HG03135 (cell line): ENCODE measurements around the gene CIB4.
"Not testable (repeated sequence)": the region's sequence is repeated elsewhere in the genome, so short reads cannot be mapped to it uniquely, and the experiment has no call there.

Source experiments
- ATAC-seq: cut with Tn5 transposase; IDR thresholded peaks from one replicate; pipeline ENCODE4 v1.9.1; 2021; ENCODE audit warnings: mild to moderate bottlenecking, moderate library complexity; ENCODE audit not compliant: unreplicated experiment

The CIB4 gene

GRCh38 chr2:26668041-26668440 lies 26.9 kb upstream of the CIB4 start:
- no peak for ATAC-seq

GRCh38 chr2:26666671-26667070 lies 25.5 kb upstream of the CIB4 start:
- ATAC-seq: no peak

- not testable (repeated sequence) for ATAC-seq
Observed at GRCh38 chr2:26665296-26665695, 24.1 kb upstream of the CIB4 start.

- no peak for ATAC-seq
Observed at GRCh38 chr2:26660363-26660962, 19.3 kb upstream of the CIB4 start.

- no peak for ATAC-seq
Observed at GRCh38 chr2:26658691-26659346, 17.7 kb upstream of the CIB4 start.

GRCh38 chr2:26657265-26657664 lies 16.1 kb upstream of the CIB4 start:
- ATAC-seq: no peak

GRCh38 chr2:26655611-26656195 lies 14.5 kb upstream of the CIB4 start:
- no peak for ATAC-seq

- not testable (repeated sequence) for ATAC-seq
Observed at GRCh38 chr2:26655120-26655519, 14.0 kb upstream of the CIB4 start.

- no peak for ATAC-seq
Observed at GRCh38 chr2:26654061-26654340, 12.8 kb upstream of the CIB4 start.

- ATAC-seq: no peak
Observed at GRCh38 chr2:26653207-26654060, 12.3 kb upstream of the CIB4 start.

GRCh38 chr2:26652361-26653041 lies 11.3 kb upstream of the CIB4 start:
- no peak for ATAC-seq

GRCh38 chr2:26651799-26652198 lies 10.6 kb upstream of the CIB4 start:
- no peak for ATAC-seq

- ATAC-seq: no peak
Observed at GRCh38 chr2:26651470-26651771, 10.3 kb upstream of the CIB4 start.

- ATAC-seq: no peak
Observed at GRCh38 chr2:26650713-26651469, 9.7 kb upstream of the CIB4 start.

- ATAC-seq: no peak
Observed at GRCh38 chr2:26649992-26650712, 9.0 kb upstream of the CIB4 start.

- no peak for ATAC-seq
Observed at GRCh38 chr2:26649322-26649721, 8.2 kb upstream of the CIB4 start.

- no peak for ATAC-seq
Observed at GRCh38 chr2:26648516-26648915, 7.3 kb upstream of the CIB4 start.

GRCh38 chr2:26647981-26648380 lies 6.8 kb upstream of the CIB4 start:
- ATAC-seq: no peak

- no peak for ATAC-seq
Observed at GRCh38 chr2:26646986-26647672, 6.0 kb upstream of the CIB4 start.
